Central memory CD4-positive, alpha-beta T cell (primary cell): Measurements from ENCODE around the gene LILRB4.
"Not testable (repeated sequence)": the region's sequence is repeated elsewhere in the genome, so short reads cannot be mapped to it uniquely, and the experiment has no call there.

Source experiments
- DNase-seq: peaks from one replicate; pipeline ENCODE4 v3.0.0; 2022

LILRB4 gene

DNA sequence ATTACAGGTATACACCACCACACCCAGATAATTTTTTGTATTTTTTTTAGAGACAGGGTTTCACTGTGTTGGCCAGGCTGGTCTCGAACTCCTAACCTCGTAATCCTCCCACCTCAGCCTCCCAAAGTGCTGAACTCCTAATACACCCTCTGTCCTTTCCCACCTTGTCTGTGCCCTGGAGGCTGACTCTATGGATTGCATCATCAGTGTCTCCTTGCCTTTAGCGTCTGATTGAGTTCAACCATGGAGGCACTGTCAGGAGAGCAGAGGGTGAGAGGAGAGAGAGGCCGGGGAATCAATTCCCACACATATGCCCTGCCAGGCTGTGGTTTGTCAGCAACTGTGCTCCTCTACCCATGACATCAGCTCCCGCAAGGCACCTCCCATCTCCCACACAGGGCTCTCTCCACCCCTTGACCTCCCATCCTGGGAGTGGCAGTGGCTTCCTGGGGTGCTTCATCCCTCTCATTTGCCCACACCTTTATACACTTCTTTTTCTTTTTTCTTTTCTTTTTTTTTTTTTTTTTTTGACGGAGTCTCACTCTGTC, 12.6 kb upstream of the LILRB4 start:
- no peak for DNase-seq

DNA sequence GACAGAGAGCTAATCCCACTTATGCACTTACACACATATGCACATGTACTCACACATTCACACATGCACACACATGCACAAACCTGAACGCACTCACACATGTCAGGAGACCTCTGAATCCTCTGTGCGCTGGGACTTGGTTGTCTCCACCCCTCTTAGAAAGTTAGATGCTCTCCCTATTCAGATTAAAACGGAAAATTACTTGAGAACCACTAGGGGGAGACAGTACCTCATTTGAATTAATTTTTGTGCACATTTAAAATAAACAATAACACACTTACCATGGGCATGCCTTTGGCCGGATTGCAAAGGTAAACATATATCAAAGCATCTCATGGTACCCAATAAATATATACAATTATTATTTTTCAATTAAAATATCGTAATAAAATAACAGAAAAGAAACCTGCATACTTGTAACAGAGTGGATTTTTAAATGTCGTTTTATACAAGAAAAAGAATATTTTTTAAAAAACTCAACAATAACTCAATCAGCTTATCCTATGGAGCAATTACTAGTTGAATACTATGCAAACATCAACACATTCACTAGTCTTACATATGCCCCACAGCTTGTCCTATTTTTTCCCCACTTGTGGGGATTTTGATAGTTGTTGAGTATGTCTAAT, 9.5 kb upstream of the LILRB4 start:
- DNase-seq, result no peak

DNA sequence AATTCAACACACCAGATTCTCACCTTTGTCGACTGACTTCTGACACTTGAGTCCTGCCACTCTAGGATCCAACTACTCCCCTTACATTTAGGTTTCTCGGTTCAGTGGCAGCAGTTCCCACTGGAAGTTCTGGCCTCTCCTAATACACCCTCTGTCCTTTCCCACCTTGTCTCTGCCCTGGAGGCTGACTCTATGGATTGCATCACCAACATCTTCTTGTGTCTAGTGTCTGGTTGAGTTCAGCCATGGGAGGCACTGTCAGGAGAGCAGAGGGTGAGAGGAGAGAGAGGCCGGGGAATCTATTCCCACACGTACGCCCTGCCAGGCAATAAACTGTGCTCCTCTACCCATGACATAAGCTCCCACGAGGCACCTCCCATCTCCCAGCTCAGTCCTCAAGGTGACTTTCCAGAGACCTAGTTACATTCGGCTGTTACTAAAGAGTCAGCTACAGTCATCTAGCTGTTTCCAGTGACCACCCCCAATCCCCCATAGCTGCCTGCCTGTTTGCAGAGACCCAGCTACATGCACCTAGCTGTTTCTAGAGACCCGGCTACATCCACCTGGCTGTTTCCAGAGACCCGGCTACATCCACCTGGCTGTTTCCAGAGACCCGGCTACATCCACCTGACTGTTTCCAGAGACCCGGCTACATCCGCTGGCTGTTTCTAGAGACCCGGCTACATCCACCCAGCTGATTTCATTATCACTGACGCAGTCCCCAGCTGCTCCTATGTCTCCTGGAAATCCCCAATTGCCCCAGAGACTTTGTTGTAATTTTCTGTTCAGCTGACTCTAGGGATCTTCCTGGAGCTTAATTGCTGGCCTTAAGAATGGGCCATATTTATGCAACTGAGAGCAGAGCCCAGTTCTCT, 8.1 kb upstream of the LILRB4 start:
- no peak for DNase-seq

GRCh38 chr19:54659300-54659699, 3.5 kb upstream of the LILRB4 start:
- DNase-seq, result no peak

DNA sequence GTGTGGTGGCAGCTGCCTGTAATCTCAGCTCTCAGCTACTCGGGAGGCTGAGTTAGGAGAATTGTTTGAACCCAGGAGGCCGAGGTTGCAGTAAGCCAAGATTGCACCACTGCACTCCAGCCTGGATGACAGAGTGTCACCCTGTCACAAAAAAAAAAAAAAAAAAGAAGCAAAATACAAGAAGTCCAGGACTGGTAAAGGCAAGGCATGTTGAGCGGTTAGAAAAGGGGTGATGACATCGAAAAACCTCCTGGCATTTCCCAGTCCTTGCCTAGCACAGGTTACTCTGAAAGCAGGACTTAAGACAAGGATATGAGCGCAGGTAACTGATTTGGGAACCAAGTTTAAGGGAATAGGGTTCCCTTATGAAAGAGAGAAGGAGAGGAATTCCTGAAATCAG, 2.5 kb upstream of the LILRB4 start:
- no peak for DNase-seq

DNA sequence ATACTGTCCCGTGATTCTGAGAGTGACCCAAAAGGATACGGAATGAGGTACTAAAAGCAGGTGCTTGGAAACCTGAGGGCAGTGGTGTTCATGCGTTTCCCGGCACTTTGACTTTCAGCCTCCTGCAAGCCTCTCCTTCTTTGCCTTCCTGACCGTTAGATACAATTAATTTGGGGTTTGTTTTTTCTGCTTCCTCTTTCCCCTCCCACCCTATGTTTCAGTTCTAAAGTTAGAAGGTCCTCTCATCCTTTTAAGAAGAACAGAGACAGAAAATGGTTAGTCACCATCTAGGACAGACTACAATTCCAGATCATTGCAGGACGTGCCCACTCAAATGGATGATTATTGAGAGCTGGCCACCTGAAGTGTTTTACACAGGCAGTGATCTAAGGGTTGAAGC, 1.8 kb upstream of the LILRB4 start:
- DNase-seq, result no peak

DNA sequence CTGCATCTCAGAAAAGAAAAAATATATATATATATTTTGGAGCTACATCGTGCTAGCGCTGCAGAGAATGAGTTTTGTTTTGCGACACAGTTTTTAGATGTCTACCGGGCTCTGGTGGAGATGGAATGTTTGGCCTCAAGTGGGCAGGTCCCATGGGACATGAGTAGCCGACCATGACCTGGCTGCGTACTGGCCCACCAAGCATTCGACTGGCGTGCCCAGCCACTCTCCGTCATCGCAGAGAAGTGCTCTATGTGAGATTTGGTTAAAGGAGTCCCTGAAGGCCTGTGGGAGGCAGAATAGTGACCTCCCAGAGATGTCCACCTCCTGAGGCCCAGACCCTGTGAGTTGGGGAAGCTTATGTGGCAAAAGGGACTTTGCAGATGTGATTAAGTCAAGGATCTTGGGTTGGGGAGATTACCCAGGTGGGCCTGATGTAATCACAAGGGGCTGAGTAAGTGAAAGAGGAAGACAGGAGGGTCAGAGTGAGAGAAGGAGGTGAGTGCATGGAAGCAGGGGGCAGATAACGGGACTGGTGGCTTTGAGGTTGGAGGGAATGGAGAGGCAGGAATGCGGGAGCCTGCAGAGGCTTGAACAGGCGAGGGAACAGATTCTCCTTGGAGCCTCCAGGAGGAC, 821 bp upstream of the LILRB4 start:
- DNase-seq, result no peak

DNA sequence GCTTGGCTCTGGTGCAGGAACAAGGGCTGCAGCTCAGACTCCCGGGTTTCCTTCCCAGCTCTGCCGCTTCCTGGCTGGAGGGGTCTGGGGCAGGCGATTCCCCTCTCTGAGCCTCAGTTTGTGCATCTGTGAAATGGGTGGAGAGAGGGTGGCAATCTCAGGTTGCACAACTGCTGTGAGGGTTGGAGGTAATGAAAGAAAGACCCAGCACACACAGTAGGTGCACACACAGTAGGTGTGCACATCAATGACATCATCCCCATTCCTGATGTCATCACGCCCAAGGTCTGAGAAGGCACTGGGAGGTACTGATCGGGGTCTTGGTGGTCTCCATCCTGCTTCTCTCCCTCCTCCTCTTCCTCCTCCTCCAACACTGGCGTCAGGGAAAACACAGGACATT, 2.7 kb downstream of the LILRB4 start:
- DNase-seq, result no peak

- DNase-seq, result no peak
Measured at GRCh38 chr19:54667217-54667616, 4.4 kb downstream of the LILRB4 start.

- no peak for DNase-seq
Measured at GRCh38 chr19:54668353-54668752, 5.6 kb downstream of the LILRB4 start.

DNA sequence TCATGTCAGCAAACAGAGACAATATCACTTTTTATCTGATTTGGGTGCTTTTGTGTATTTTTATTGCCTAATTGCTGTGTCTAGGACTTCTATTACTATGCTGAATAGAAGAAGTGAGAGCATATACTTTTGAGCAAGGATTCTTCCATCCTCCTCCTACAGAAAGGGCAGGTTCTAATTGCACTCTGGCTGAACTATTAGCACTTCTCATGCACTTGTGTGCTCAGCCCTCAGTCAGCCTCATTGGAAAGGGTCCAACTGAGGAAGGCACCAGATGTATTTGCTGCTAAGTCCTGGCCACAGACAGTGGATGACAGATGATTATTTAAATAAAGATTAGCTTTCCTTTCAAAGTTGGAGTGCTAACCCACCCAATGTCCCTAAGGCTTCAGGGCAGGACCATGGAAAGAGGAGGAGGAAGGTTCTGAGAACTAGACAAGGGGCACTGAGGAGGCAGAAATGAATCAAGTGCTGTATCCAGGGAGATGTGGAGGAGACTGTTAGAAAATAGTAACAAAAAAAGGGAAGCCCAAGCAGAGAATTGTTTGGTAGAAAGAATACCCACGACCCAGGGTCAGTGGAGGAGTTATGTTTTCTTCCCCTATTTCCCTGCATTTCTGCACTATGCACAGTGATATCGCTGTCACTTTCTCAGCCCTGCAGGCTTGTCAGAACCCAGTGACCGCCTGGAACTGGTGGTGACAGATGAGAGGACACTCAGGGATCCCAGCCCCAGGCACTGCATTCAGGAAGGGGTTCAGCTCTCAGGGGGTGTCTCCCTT, 8.0 kb downstream of the LILRB4 start:
- no peak for DNase-seq

GRCh38 chr19:54673222-54673621, 10.4 kb downstream of the LILRB4 start:
- DNase-seq, result no peak

DNA sequence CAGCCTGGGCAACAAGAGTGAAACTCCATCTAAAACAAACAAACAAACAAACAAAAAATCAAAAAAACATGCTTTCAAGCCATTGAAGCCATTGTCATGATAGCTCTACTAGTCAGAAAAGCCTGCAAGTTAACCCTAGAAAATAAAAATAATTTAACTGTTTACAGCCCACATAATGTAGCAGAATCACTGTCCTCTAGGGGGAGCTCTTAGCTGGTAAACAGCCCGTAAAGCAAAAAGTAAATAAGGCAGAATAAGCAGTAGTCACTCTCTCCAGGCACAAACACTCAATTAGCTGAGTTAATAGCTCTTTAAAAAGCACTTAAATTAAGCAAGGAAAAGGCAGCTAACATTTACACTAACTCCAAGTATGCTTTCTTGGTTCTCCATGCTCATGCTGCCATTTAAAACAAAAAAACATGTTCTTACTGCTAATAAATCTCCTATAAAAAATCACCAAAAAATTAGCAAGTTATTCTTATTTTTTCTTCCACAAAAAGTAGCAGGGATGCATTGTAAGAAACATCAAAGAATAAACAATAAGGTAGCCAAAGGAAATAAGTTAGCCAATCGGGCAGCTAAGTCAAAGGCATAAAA, 11.3 kb downstream of the LILRB4 start:
- DNase-seq, result no peak

- not testable (repeated sequence) for DNase-seq
Measured at GRCh38 chr19:54676210-54676834, 13.5 kb downstream of the LILRB4 start.

DNA sequence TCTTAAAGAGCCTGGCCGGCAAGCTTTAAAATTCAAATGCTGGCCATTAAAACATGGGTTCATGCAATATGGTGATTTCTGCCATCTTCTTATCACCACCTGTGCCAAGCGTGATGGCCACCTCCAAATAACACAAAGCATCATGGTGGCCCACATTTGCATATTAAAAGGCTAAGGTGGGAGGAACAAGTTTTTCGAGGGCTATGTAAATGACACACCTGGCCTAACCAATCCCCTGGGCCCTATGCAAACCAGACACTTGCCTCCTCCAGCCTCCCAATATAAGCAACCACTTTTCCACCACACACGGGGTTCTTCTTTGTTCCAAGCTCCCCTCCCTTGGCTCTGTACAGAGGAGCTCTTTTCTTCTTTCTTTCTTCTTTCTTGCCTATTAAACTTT, 14.4 kb downstream of the LILRB4 start:
- no peak for DNase-seq

GRCh38 chr19:54681596-54681995, 18.8 kb downstream of the LILRB4 start:
- not testable (repeated sequence) for DNase-seq

DNA sequence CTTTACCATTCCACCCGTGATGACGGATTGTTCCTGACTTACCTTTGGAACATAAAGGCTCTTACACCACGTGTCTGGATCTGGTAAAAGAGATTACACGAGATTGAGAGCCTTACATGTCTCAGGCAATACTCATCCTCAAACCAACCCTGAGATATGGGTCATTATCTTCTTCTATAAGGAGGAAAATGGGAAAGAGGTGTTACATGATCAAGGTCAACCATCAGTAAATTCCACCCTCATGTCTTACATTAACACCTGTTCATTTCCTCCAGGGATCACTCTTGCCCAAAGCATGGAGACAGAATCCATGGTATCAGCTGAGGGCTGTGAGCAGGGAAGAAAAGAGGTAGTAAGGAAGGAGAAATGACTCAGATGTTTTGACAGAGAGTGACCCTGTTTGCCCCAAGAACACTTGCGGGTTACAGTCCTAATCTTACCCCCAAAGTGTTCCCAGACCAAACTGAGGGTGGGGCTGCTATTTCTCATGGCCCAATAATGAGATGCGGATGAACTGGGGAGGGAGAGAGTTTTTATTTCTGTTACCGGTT, 19.6 kb downstream of the LILRB4 start:
- no peak for DNase-seq

- DNase-seq, result no peak
Measured at GRCh38 chr19:54684527-54684926, 21.7 kb downstream of the LILRB4 start.

DNA sequence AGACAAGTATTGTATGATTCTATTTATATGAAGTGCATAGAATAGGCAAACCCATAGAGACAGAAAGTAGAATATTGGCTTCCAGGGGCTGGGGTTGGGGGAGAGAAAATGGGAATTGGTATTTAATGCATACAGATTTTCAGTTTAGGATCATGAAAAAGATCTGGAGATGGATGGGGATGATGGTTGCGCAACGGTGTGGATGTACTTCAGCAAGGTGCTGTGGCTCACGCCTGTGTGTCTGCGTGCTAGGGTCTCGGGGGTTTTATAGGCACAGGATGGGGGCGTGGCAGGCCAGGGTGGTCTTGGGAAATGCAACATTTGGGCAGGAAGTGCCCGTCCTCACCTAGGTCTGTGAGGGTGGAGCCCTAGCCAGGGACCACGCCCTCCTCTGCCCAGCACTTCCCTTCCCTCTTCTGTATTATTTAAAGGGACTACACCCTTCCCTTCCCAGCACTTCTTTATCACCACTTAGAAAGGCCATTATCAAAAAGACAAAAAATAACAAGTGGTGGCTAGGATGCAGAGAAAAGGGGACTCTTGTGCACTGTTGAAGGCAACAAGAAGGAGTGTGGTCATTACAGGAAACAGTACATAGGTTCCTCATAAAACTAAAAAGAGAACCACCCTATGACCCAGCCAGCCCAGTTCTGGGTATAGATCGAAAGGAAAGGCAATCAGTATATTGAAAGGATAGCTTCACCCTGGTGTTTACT, 29.0 kb downstream of the LILRB4 start:
- DNase-seq, result no peak

DNA sequence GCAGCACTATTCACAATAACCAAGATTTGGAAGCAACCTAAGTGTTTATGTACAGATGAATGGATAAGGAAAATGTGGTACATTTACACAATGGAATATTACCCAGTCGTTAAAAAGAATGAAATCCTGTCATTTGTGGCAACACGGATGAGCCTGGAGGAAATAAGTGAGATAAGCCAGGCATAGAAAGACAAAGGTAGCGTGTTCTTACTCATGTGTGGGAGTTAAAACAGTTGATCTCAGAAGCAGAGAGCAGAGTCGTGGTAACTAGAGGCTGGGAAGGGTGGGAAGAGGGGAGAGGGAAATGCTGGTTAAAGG, 29.5 kb downstream of the LILRB4 start:
- DNase-seq, result no peak

- no peak for DNase-seq
Measured at GRCh38 chr19:54694648-54695047, 31.9 kb downstream of the LILRB4 start.
